PFSK-1 (cell line): ENCODE measurements around the gene SS18L1.

Experiments used
- POLR2AphosphoS5 ChIP-seq: IDR thresholded peaks from 2 replicates; pipeline ENCODE4 v1.6.1; 2012; ENCODE audit warnings: low read depth, mild to moderate bottlenecking, control low read depth, low read length, moderate library complexity
- SIN3A ChIP-seq: IDR thresholded peaks from 2 replicates; pipeline ENCODE4 v1.6.1; 2012; ENCODE audit warnings: mild to moderate bottlenecking, low read length, moderate library complexity, borderline replicate concordance; ENCODE audit not compliant: insufficient read depth
- TAF1 ChIP-seq: IDR thresholded peaks from 2 replicates; pipeline ENCODE4 v1.6.1; 2012; ENCODE audit warnings: low read length, control low read depth, borderline replicate concordance; ENCODE audit not compliant: insufficient read depth
- TF ChIP-seq, protein P1 (sequence below), 2 experiments: IDR thresholded peaks; 2 replicates each; pipeline versions ENCODE4 v1.6.1 to v1.8.0; 2011 to 2012; ENCODE audit warnings: low read depth in 2 of 2, low read length in 2 of 2, control low read depth in 1 of 2, inconsistent platforms in 1 of 2, mild to moderate bottlenecking in 1 of 2, moderate library complexity in 1 of 2; ENCODE audit not compliant: insufficient read depth in 1 of 2

DNA sequence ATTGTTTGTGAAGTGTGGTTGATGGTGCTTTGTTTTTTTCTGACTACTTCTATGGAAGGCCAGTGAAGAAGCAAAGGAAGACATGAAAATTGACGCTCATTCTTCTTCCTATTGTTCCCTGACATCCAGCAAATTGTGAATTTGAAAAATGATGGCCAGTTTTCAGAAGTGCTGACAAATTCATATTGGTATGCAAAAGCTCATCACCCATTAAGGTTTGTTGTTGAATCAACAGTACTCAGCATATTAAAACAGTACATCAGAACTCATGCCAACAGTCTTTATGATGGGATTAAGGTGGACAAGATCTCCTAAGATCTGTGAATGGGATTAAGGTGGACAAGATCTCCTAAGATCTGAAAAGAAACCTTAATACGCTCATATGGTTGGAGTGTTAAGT, 38.2 kb downstream of the SS18L1 start:
- no peak for TF ChIP-seq POLR2AphosphoS5
- TF ChIP-seq SIN3A = no peak
- TF ChIP-seq, protein P1, sequence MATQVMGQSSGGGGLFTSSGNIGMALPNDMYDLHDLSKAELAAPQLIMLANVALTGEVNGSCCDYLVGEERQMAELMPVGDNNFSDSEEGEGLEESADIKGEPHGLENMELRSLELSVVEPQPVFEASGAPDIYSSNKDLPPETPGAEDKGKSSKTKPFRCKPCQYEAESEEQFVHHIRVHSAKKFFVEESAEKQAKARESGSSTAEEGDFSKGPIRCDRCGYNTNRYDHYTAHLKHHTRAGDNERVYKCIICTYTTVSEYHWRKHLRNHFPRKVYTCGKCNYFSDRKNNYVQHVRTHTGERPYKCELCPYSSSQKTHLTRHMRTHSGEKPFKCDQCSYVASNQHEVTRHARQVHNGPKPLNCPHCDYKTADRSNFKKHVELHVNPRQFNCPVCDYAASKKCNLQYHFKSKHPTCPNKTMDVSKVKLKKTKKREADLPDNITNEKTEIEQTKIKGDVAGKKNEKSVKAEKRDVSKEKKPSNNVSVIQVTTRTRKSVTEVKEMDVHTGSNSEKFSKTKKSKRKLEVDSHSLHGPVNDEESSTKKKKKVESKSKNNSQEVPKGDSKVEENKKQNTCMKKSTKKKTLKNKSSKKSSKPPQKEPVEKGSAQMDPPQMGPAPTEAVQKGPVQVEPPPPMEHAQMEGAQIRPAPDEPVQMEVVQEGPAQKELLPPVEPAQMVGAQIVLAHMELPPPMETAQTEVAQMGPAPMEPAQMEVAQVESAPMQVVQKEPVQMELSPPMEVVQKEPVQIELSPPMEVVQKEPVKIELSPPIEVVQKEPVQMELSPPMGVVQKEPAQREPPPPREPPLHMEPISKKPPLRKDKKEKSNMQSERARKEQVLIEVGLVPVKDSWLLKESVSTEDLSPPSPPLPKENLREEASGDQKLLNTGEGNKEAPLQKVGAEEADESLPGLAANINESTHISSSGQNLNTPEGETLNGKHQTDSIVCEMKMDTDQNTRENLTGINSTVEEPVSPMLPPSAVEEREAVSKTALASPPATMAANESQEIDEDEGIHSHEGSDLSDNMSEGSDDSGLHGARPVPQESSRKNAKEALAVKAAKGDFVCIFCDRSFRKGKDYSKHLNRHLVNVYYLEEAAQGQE (IDR thresholded peaks at IDR 0.05; ENCODE audit: insufficient read depth in 1 of 2, low read depth in 2 of 2, low read length in 2 of 2) = no peak
- TF ChIP-seq TAF1 = no peak
